SW480 (cell line): Measurements from ENCODE around the gene ING1.
A peak's percentile ranks its signal among the peaks of the same experiment; 100 is the strongest.
"Not testable (repeated sequence)": the region's sequence is repeated elsewhere in the genome, so short reads cannot be mapped to it uniquely, and the experiment has no call there.

Experiments
- DNase-seq: peaks from one replicate; pipeline ENCODE4 v3.0.0-alpha.2; 2016; ENCODE audit warnings: low spot score

Gene ING1

GRCh38 chr13:110713642-110713952 lies at the start of gene ING1:
ING1 (plus strand) TSS chr13:110713700; CDS start chr13:110714150, 450 bp downstream.
- DNase-seq = no peak

GRCh38 chr13:110664041-110664440 lies 49.5 kb upstream of the ING1 start:
- DNase-seq = no peak

- no peak for DNase-seq
Observed at GRCh38 chr13:110664673-110665072, 48.8 kb upstream of the ING1 start.

GRCh38 chr13:110665491-110666254 lies 47.8 kb upstream of the ING1 start:
- DNase-seq = no peak

- no peak for DNase-seq
Observed at GRCh38 chr13:110666255-110666533, 47.3 kb upstream of the ING1 start.

- DNase-seq = no peak
Observed at GRCh38 chr13:110669036-110669435, 44.5 kb upstream of the ING1 start.

- not testable (repeated sequence) for DNase-seq
Observed at GRCh38 chr13:110669814-110670213, 43.7 kb upstream of the ING1 start.

- no peak for DNase-seq
Observed at GRCh38 chr13:110676595-110677587, 36.6 kb upstream of the ING1 start.

GRCh38 chr13:110677731-110678545 lies 35.6 kb upstream of the ING1 start:
- no peak for DNase-seq

- peak; percentile 21 for DNase-seq
Observed at GRCh38 chr13:110680852-110681251, 32.6 kb upstream of the ING1 start.

GRCh38 chr13:110681868-110682550 lies 31.5 kb upstream of the ING1 start:
- no peak for DNase-seq

GRCh38 chr13:110682746-110683145 lies 30.8 kb upstream of the ING1 start:
- no peak for DNase-seq

GRCh38 chr13:110683203-110683883 lies 30.2 kb upstream of the ING1 start:
- no peak for DNase-seq

GRCh38 chr13:110683921-110684320 lies 29.6 kb upstream of the ING1 start:
- DNase-seq = no peak

- no peak for DNase-seq
Observed at GRCh38 chr13:110684388-110685056, 29.0 kb upstream of the ING1 start.

- no peak for DNase-seq
Observed at GRCh38 chr13:110685305-110686020, 28.0 kb upstream of the ING1 start.

- no peak for DNase-seq
Observed at GRCh38 chr13:110687736-110688135, 25.8 kb upstream of the ING1 start.

- no peak for DNase-seq
Observed at GRCh38 chr13:110689041-110689440, 24.5 kb upstream of the ING1 start.

GRCh38 chr13:110689711-110690110 lies 23.8 kb upstream of the ING1 start:
- no peak for DNase-seq

GRCh38 chr13:110690516-110690915 lies 23.0 kb upstream of the ING1 start:
- no peak for DNase-seq
